Stimulated activated CD4-positive, alpha-beta T cell treated with anti-CD3 and anti-CD28 coated beads, Interleukin-2, amount 100 ng/mL, for 48 hours (primary cell): Measurements from ENCODE around the gene PFN3.

ENCODE experiments used
- DNase-seq, 2 donors: peaks; one replicate each; pipeline ENCODE4 v3.0.0-alpha.2; 2020

Gene PFN3, protein sequence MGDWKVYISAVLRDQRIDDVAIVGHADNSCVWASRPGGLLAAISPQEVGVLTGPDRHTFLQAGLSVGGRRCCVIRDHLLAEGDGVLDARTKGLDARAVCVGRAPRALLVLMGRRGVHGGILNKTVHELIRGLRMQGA

DNA sequence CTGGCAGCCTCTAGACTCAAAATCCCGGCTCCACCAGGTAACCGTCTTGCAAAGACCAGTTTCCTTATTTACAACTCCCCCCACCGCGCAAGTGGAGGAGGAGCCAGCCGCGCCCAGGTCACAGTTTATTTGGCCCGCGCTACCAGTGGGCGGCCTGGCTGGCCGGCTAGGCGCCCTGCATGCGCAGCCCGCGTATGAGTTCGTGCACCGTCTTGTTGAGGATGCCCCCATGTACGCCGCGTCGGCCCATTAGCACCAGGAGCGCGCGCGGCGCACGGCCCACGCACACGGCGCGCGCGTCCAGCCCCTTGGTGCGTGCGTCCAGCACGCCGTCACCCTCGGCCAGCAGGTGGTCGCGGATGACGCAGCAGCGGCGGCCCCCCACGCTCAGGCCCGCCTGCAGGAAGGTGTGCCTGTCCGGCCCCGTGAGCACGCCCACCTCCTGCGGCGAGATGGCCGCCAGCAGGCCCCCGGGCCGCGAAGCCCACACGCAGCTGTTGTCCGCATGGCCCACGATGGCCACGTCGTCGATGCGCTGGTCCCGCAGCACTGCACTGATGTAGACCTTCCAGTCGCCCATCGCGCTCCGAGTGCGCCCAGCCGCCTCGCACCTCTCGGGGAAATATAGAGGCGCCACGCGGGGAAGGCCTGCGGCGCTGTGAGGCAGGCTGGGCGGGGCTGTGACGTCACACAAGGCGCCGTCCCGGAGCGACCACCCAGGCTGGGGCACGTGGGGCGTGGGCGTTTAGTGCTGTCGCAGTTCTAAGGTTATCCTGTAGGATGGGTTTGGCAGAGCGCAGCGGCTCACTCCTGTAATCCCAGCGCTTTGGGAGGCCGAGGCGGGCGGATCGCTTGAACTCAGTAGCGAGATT lies at the start of gene PFN3:
PFN3 (minus strand) TSS at position 665 of the 872 bp plus-strand sequence; CDS start at position 580, 85 bp downstream.
- no peak for DNase-seq

DNA sequence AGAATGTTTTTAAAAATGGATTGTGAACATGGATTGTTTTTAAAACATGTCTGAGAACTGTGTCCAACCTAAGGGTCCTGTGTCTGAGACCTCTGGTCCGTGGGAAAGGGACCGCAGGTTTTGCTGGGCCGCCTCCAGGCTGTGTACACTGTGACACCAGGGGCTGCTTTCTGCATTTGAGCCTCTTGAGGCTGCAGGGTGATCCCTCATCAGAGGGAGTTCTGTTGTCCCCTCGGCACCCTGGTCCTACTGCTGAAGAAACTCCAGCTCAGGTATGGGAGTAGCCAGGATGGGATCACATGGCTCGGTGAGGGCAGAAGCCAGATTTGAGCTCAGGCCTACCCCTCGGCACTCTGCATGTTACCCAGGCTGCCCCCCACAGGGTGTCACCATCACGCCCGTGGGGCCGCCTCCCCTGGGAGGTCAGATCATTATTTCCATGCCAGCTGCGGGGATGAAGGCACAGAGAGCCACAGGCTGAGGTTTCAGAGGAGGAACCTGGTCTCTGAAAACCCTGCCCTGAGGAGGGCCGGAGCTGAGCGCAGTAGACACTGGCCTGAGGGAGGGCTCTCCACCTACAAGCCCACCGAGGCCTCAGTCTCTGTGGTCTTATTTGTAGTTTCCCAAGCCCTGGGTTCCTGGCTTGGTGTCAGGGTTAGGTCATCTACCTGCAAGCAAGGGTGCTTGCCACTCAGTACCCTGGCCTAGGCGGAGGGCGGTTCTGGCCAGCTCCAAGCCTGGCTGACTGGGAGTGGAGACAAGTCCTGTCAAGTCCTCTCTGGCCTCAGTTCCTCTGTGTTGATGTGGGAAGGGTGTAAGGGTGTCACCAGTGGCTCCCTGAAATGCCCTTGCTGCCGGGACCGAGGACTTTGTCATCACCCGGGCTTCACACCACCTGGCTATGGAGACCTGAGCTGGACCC lies 48.9 kb upstream of the PFN3 start:
- DNase-seq: no peak

DNA sequence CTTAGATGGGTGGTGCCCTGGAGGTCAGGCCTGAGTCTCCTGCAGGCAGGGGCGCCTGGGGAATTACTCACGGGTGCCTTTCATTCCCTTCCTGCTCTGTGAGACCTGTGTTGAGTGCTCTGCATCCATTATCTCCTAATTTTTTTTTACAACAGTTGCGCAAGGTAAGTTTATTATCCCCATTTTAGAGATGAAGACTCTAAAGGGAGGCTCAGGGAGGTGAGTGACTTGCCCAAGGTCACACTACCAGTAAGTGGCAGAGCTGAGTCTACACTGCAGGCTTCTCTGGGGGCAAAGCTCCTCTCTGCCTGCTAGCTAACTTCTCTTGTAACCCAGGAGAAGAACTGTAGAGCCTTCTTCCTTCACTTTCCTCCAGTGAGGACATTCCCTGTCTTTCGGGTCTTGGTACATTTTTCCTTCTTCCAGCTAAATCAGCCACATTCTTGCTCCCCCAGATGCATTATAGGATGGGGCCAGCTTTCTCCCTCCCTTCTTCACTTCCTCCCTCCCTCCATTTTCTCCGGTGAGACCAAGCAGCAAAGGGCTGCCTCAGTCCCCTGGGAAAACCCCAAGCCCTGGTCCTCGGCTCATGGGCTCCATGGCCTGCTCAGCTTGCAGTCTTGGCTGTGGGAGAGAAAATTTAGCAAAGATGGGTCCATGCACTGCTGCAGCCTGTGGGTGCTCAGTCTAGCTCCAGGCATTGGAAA lies 47.9 kb upstream of the PFN3 start:
- no peak for DNase-seq

DNA sequence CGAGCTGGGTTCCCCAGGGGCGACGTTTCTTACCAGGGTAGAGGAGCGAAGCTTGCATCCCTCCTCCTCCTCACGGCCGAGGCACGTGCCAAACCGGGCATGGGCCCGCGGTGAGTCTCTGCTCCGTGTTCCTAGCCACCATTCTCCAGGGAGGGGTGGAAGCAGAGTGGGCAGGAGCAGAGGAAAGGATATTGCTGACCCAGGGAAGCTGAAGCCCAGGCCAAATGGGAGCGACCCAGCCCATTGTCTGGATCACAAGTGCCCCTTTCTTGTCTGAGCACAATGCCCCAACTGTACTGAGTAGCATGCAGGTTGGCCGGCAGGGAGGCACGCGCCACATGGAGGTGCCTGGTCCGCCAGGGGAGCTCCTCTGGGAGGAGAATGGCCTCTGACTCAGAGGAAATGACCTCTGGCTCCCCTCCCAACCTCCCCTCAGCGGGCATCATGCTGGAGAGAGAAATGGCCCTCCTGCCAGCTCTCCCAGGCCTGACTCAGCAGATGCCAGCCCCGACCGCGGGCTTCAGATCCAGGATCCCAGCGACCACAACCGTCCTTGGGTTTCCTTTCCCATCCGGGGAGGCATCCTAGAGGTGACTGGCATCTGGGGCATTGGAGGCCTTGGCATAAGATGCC lies 47.3 kb upstream of the PFN3 start:
- DNase-seq: no peak

DNA sequence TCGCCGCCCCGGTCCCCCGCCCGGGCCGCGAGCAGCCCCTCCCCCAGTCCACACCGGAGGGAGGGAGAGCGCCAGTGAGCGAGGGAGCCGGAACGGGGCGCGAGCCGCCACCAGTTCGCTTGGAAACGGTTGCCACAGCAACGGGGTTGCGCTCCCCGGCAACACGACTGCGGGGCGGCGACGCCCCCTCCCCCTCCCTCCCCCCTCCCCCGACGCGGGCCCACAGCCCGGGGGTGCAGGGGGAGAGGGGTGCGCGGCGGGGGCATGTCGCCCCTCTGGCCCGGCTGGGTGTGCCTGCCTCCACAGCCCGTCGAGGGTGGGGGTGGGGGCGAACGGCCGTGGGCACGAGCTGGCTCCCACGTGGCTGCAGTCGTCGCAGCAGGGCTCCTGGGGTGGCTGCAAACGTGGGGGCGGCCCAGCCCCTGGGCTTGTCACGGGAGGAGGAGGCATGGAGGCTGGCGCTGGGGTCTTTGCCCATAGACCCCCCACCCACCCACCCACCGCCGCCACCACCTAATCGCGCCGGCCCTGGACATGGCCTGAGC lies 46.7 kb upstream of the PFN3 start:
- DNase-seq: no peak

DNA sequence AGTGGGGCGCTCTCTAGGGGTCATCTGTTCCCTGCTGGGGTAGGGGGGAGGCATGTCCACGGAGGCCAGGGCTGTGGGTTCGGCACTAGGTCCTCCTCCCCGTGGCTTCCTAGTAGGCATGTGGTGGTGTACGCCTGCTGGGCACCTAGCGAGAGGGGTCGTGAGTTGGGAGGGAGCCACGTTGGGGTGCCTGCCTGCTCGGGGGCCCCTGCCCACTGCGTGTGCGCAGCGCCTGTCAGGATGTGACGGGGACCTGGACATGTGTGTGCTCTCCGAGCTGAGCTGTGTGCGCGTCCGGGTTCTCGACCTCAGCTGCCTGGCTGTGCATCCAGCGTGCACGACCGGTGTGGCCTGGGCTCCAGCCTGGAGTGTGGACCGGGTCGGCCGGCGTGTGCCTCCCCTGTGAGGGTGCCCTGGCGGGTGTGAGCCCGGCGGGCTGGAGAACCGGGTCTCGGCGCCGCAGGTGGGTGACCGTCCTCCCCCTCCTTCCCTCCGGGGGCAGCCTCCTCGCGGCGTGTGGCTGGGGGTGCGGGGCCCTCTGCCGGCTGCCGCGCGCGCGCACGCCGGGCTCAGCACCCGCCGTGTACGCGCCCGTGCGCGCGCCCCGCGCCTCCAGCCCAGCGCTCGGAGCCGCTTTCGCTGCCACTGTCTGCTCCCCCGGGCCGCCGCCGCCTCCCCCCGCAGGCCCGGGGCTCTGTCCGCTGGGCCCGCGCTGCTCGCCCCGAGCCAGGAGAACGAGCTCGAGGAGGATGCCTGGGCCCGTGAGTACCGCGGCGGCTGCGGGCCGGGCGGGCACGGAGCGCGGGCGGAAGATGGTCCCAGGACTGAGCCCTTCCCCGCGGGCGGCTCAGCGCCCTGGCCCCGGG lies 46.0 kb upstream of the PFN3 start, which contains the start of gene PRR7:
PRR7 (plus strand) TSS at position 615 of the 866 bp plus-strand sequence. CDS start 8,254 bp downstream, outside the sequence.
- DNase-seq: no peak

DNA sequence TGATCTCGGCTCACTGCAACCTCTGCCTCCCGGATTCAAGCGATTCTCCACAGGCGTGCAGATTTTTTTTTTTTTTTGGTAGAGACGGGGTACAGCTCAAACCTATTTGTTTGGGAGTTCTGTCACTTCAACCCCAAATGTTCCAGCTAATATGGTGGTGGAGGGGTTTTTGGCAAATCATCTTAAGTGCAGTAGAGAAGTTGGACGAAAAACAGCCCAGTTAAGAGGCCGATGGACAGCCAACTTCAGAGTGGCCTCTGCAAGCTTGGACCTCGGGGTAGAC lies 45.4 kb upstream of the PFN3 start:
- no peak for DNase-seq

DNA sequence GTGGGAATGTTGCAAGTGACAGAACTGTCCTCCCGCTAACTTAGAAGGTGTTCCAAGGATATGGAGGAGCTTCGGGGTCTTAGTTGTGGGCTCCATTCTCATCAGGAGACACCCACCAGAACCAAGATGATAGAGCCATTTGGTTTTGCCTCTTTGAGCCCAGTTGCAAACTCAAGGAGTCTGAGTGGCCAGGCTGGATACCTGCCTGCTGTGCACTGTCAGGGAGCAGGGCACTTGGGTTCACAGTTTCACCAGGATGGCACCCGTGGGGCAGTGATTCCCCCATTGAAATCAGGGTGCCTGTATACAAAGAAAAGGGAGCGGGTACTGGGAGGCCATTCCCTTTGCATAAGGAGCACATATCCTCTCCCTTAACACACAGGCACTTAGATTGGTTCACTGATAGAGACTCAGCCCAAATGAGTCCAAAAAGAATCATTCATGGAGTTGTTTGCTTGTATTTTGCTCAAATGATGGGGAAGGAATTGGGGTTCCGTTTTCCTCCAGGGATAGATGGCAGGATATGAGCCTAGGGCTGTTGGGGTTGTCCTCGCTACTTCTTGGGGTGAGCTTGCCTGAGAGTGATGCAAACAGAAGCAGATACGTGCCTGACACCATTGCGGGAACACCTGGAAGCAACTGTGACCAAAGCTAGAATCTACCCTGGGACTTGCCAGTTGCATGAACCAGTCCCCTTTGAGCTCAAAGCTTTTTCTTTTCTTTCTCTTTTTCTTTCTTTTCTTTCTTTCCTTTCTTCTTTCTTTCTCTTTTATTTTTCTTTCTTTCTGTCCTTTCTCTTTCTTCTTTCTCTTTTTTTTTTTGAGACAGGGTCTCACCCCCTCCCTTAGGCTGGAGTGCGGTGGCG lies 44.8 kb upstream of the PFN3 start:
- DNase-seq: no peak

DNA sequence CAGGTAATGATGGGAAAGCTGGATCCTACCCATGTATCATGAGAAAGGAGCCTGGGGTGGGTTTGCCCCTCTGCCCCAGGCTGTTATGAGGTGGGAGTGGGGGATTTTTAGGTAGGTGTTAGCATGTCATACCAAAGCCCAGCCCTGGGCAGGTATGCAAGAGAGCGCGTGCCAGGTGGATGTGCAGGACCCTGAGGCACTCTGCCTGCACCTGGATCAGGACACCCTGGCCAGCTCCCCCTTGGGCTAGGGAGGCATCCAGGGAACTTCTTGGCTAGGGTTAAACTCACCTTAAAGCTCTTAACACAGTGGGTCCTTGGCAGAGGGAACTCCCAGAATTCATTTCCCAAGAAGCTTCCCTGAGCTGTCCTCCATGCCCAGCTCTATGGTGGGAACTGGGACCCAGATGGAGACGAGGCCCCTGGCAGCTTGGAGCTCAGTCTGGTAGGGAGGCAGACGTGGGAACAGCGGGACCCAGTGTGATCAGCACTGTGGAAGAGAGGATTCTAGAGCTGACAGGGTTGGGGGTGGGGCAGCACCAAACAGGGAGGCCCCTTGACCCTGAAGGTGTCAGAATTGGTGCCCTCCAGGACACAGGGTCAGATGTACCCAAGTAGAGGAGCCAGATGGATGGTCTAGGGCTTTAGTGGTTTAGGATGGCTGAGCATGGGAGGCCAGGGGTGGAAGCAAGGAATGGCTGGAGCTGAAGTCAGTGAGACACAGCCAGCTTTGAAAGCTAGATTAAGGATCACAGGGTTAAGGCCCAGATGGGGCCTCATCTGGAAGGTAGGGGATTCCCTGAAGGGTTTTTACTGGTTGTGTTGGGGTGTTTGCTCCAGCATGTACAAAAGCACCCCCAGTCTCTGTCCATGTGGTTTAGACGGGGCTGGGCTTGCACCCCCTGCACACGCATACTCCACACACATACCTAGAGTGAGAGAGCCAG lies 43.9 kb upstream of the PFN3 start:
- no peak for DNase-seq

DNA sequence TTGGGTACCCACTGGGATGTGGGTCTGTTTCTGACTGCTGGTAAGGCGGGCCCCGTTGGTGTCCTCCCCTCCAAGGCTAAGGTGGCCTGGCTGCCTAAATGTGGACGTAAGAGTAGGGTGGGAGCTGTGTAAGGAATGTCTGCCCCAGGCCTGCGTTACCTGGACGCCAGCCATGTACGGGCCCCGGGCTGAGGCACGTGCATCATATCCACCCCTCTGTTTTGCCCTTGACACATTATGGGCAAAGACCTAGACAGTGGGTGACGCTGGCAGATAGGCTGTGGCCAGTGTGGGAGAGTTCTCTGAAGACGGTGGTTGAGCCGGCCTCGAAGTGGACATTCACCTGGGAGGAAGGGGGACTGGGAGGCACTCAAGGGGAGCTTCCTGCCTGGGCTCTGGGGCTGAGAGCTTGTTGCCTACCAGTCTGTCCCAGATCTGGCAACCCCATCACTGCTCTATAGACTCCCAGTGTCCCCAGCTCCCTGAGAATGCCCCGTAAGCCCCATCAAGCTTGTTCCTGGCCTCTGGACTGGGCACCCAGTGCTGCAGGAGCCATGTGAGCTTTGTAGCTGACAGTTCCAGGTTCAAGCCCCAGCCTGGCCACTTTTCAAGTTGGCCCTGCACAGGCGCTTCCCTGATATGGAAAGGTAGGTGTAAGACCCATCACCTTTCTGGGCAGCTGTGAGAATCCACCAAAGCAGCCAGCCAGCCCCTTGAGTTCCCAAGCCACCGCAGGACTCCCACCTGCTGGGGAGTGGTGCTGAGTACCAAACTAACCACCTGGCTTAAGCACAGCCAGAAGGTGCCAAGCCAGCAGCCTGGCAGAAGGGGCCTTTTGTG lies 42.9 kb upstream of the PFN3 start:
- DNase-seq: no peak

DNA sequence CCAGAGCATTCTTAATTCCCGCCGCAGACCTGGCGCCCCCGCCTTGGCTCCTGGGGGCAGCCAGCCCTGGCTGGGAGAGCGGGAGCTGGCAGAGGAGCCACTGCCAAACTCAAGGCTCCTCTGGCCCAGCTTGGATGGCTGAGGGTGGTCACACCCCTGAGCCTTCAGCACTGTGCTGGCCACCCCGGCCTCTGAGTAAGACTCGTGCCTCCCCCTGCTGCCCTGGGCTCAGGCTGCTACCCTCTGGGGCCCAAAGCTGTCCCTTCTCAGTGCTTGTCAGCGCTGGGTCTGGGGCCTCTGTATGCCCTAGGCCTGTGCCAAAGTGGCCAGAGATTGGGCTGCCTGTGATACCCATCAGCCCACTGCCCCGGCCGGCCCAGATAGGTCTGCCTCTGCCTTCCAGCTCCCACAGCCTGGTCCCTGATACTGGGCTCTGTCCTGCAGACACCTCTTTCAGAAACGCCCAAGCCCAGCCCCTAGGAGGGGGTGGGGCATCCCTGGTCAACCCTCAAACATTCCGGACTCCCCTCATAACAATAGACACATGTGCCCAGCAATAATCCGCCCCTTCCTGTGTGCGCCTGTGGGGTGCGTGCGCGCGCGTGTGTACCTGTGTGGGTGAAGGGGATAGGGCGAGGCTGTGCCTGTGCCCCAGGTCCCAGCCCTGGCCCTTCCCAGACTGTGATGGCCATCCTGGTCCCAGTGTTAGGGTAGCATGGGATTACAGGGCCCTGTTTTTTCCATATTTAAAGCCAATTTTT lies 41.8 kb upstream of the PFN3 start:
- DNase-seq: no peak

DNA sequence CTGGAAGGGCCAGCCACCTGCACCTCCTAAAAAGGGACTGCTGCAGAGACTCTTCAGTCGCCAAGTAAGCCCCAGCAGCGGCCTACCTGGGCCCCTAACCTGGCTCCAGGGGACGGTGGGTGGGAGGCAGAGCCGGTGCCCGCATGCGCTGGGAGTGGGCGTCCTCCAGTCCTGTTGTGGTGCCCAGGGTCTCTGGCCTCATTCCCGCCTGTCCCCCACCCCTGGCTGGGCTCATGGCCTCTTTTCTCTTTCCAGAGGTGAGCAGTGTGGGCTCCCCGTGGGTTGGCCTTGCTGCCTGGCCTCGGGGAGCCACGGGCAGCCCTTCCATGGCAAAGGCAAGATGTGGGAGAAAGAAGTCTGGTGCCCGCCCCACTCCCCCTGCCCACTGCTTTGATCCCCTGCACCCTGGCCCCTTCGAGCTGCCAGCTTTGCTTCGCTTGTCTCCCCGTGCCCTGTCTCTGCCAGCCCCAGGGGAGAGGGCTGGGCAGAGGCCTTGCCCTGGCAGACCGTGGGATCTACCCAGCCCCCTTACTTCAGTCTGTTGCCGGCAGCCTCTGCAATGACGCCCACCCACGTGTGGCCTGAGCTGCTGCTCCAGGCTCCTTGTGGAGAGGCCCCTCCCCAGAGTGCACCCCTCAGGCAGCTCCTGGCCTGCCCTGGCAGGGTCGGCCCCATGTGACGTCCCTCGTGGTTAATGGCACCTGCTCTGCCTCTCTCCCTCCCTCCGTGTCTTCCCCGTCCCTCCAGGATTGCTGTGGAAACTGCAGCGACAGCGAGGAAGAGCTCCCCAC lies 40.7 kb upstream of the PFN3 start:
- no peak for DNase-seq

DNA sequence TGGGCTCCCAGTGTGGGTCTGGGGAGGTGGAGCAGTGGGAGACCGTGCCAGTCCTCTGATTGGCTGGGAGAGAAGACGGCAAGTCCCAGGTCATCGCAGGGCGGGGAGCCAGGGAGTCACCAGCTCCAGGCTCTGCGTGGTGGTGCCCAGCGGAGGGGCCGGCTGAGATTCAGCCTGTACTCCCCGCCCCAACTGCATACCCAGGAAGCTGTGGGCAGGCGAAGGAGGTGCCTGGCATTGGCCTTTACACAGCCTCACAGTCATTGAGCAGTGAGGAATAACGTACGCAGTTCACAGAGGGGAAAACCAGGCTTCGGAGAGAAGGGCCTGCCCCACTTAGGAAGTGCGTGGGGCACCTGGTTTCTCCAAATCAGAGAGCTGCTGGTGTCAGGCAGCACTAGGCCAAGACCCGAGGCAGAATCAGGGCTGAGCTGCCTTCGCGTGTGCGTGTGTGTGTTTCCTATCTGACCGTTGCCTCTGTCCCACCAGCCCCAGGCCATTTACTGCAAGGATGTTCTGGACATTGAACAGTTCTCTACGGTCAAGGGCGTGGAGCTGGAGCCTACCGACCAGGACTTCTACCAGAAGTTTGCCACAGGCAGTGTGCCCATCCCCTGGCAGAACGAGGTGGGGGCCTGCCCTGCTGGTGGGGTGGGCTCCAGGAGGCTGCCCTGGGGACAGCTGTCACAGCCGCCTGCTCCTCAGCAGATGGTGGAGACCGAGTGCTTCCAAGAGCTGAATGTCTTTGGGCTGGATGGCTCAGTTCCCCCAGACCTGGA lies 39.9 kb upstream of the PFN3 start:
- DNase-seq: no peak

DNA sequence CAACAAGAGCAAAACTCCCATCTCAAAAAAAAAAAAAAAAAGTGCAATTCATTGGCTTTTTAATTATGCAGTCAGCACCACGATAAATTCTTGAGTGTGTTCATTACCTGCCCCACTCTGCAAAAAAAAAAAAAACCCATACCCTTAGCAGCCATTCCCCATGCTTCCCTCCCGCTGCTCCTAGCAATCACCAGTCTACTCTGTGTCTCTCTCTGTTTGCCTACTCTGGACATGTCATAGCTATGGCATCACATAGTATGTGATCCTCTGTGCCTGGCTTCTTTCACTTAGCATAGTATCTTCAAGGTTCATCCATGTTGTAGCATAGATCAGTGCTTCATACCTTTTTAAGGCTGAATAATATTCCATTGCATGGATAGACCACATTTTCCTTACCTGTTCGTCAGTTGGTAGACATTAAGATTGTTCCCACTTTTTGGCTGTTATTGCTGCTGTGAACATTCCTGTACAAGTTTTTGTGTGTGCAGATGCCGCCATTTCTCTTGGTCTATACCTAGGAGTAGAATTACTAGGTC lies 39.1 kb upstream of the PFN3 start:
- DNase-seq: no peak

DNA sequence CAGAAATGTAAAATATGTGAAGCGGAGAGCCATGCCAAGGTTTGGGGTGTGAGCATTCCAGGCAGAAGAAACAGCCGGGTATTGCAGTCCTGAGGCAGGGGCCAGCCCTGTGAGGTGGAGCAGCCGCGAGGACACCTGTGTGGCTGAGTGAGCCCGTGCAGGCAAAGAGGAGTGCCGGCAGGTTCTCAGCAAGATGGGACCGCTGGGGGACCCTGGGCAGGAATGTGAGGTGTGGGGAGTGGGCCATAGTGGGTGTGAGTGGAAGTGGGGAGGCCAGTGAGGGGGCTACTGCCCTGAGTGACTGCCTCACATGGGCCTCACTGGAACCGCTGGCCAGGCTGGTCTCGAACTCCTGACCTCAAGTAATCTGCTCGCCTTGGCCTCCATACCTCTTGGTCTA lies 38.0 kb upstream of the PFN3 start:
- DNase-seq: no peak
